ENCODE measurements around the gene PRAMEF12.
"Not testable (repeated sequence)": the region's sequence is repeated elsewhere in the genome, so short reads cannot be mapped to it uniquely, and the experiment has no call there.

The PRAMEF12 gene

DNA sequence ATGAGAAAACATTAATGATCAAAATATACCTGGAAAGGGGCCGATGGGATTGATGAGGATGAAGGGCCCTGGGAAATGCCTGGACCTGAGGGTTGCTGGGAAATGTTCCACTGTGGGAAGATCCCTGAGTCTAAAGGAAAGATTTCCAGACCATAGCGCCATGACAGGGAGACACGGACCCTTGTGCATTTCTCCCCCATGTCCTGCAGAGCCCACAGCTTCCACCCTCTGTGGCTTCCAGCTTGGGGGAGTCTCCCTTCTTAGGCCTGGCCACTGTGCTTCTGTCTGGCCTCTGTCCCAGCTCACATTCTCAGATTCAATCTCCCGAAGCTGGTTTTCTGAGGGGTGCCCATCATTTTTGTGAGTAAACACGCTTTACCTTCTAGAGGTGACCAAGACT lies 1.0 kb upstream of the PRAMEF12 start:
- DNase-seq: no peak

DNA sequence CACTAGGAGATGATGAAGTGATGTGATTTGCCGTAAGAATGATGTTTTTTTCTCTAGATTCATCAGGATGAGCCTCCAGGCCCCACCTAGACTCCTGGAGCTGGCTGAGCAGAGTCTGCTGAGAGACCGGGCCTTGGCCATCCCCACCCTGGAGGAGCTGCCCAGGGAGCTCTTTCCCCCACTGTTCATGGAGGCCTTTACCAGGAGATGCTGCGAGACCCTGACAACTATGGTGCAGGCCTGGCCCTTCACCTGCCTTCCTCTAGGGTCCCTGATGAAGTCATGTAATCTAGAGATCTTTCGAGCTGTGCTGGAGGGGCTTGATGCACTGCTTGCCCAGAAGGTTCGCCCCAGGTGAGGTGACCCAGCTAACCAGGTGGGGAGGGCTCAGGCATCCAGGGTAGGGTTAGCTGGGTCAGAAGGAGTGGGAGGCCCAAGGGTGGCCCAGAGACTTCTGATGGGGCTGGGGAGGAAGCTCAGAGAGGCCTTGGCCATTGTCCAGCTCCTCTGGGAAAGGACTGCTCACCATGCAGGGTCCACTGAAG lies 1.3 kb downstream of the PRAMEF12 start:
- no peak for DNase-seq

GRCh38 chr1:12775443-12775842 lies 1.9 kb downstream of the PRAMEF12 start:
- no peak for DNase-seq

DNA sequence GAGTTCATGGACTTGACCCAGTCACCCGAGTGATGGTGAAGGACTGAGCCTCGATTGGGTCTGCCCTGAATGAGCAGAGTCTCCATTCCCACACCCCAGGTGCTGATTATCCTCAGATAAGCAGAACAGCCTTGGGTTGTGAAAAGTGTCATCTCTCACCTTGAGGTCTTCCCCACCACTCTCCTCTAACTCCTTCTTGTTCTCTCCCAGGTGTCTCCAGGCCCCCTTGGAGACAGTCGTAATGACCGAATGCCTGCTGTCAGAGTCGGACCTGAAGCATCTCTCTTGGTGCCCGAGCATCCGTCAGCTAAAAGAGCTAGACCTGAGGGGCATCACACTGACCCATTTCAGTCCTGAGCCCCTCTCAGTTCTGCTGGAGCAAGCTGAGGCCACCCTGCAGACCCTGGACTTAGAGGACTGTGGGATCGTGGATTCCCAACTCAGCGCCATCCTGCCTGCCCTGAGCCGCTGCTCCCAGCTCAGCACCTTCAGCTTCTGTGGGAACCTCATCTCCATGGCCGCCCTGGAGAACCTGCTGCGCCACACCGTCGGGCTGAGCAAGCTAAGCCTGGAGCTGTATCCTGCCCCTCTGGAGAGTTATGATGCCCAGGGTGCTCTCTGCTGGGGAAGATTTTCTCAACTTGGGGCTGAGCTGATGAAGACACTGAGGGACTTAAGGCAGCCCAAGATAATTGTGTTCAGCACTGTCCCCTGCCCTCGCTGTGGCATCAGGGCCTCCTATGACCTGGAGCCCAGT lies 3.4 kb downstream of the PRAMEF12 start:
- DNase-seq: no peak

- DNase-seq: no peak
Measured at GRCh38 chr1:12778061-12778460, 4.5 kb downstream of the PRAMEF12 start.

GRCh38 chr1:12778907-12779306 lies 5.4 kb downstream of the PRAMEF12 start:
- DNase-seq: no peak

GRCh38 chr1:12781488-12781887 lies 8.0 kb downstream of the PRAMEF12 start:
- not testable (repeated sequence) for DNase-seq

DNA sequence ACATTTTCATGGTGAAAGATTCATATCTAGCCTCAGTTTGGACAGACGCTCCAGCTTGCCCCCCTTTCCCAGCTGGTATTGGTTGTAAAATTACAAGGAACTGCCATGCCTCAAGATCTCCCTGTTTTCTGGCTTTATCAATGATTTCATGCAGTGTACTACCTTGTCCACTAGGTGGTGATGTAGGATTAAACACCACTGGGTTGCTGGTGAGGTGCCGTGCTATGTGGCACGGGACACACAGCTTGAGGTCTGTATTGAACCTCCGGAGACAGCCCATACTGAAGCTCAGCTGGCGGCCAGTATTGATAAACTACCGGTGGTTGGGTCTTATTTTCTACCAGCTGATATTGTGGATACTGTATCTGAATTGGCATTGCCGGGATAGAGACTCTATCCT lies 10.2 kb downstream of the PRAMEF12 start:
- peak; percentile 44 for DNase-seq

- peak; percentile 3 for DNase-seq
Measured at GRCh38 chr1:12784729-12785128, 11.2 kb downstream of the PRAMEF12 start.

- not testable (repeated sequence) for DNase-seq
Measured at GRCh38 chr1:12791097-12791496, 17.6 kb downstream of the PRAMEF12 start, which contains the start of gene PRAMEF1. Gene PRAMEF1 (plus strand): TSS chr1:12791397. CDS start chr1:12793228, 1,831 bp downstream.

DNA sequence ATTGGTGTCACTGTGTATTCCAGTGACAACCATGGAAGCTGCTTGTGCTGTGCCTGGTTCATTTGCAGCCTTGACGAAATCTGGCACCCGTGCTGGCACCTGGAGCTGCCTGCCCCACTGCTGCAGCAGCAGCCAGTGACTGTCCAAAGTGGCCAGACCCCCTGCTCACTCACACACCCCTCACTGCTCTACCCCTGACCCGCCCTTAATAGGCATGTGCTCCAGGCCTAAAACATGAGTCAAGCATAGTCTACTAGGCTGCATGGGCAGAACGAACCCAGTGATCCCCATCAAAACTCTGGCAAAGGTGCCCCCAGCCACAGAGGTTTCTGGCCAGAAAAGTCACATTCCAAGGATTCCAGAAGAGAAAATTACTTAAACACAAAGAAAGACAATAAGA lies 25.4 kb downstream of the PRAMEF12 start:
- DNase-seq: no peak

DNA sequence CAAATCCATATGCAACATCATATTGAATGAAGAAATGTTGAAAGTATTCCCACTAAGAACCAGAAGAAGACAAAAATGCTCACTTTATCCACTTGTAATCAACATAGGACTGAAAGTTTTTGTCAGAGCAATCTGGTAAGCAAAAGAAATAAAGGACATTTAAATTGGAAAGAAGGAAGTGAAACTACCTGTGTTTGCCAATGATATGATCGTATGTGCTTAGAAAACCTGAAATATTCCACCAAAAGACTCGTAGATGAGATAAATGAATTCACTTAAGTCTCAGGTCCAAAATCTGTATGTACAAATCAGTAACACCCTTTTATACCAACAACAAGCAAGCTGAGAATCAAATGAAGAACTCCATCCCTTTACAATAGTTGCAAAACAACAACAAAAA lies 26.2 kb downstream of the PRAMEF12 start:
- DNase-seq: no peak

DNA sequence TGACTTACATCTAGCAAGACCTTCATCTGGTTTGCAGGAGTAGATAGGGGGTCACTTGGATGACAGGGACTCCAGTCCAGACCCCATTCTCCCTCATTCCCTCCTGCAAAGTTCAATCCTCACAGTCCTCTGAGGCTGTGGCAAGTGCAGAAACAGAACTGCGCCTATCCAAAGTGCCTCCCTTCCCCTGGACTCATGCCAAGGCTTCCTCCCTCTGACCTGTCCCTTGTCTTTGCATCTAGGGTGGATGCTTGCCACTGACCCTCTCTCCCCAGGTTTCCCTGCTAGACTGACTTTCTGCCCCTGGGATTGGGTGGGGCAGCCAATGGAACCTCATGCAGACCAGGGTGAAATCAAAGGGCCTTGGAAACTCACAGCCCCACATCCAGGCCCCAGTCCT lies 36.4 kb downstream of the PRAMEF12 start:
- DNase-seq: no peak

DNA sequence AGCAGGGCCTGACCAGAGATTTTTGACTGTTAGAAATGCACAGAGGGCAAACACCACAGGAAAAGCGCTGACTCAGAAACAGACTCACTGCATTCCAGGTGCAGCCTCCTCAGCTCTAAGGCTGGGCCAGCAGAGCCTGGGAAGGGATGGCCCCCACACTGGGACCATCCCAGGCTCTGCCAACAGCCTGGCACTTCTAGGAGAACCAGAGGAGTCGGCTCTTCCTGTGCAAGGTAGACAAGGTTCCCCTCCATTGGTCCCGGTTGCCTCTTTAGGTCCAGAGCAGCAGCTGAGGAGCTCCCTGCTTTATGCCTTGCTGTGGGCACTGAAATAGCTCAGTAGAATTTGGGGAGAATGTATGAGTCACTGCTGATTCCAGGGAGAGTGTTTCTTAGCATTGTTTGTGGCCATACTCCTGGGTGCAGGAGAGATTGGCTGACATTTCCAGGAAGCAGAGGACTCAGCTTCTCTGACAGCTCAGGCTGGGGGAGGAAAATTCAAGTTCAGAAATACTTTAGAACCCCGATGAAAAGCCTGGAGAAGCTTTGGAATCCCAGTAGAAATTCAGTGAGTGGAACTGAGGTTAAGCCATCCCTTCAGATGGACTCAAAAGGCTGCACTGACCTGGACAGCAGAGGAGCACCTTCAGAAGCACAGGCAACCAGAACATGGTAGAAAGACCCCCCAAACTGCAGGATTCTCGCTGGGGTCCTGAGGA lies 37.3 kb downstream of the PRAMEF12 start:
- no peak for DNase-seq

- no peak for DNase-seq
Measured at GRCh38 chr1:12811409-12811784, 37.9 kb downstream of the PRAMEF12 start.

DNA sequence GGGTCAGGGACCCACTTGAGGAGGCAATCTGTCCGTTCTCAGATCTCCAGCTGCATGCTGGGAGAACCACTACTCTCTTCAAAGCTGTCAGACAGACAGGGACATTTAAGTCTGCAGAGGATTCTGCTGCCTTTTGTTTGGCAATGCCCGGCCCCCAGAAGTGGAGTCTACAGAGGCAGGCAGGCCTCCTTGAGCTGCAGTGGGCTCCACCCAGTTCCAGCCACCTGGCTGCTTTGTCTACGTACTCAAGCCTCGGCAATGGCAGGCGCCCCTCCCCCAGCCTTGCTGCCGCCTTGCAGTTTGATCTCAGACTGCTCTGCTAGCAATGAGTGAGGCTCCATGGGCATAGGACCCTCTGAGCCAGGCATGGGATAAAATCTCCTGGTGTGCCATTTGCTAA lies 45.5 kb downstream of the PRAMEF12 start:
- DNase-seq: not testable (repeated sequence)

All from hematopoietic multipotent progenitor cell treated with erythropoietin and hydrocortisone succinate and interleukin-3 and kit ligand, for 4 days (in vitro differentiated cells).